ENCODE results near the gene HDAC9. TPM values are rescaled to one million over a fixed set of nuclear protein-coding genes. Genes with fewer than 3 reads are reported as not detected.

HDAC9 gene
- total RNA-seq, 1 experiment from 2014 or later, result 4.3 TPM

DNA sequence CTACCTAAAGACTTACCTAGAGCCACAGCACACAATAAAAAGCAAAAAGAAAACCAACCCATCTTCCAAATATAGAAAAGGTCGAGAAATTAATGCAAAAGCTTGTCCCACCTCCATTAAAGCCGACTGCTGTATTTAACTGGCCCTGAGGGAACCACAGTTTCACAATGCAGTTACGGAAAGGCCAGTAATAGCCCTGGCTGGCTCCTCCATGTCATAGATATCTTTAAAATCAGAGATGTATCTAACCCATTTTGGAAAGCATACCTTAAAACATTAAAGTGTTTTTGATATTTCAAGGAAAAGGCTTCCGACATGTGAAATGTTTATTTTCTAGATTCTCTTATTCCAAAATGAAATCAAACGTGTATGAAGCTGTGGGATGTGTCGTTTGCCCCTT lies 23.0 kb downstream of the HDAC9 start:
- CTCF ChIA-PET, result interaction anchor here (1.2 kb wide), 1 partner anchor 52 kb away, joined by 3 read pairs; no protein-coding TSS in a partner anchor
- ATAC-seq, result no peak
- BruUV-seq (replicated peaks), result no TSS peak

More for the DNA sequence above, 23.0 kb downstream of the HDAC9 start:
- Histone ChIP-seq H3K9ac (ENCODE audit: low read length) (no peak overlapping the region), H3K27me3 (ENCODE audit: insufficient read depth, low read length) (no peaks in the 10 kb centered on the region), H2AFZ (ENCODE audit: low read depth, low read length, poor library complexity, severe bottlenecking) (no peak overlapping the region), H3K9me3 (ENCODE audit: control insufficient read depth in 1 of 2, insufficient read depth in 1 of 2, low read depth in 1 of 2, low read length in 2 of 2) (no peaks in the 10 kb centered on the region), H3K27ac (ENCODE audit: low read depth, low read length) (no peak overlapping the region), H3K4me1 (ENCODE audit: control insufficient read depth in 1 of 2, insufficient read depth in 2 of 2, low read length in 2 of 2) (peaks cover 0 to 7% of the 10 kb centered on the region in 2 experiments; a peak in 1 of 4 replicates), H4K20me1 (ENCODE audit: insufficient read depth) (no peaks in the 10 kb centered on the region), H3K36me3 (ENCODE audit: control insufficient read depth in 1 of 2, insufficient read depth in 2 of 2, low read length in 2 of 2) (no peaks in the 10 kb centered on the region), H3K4me2 (ENCODE audit: low read length) (no peak overlapping the region), H3K79me2 (ENCODE audit: insufficient read depth, low read length) (no peaks in the 10 kb centered on the region), H3K4me3 (replicated peaks in 1 of 2; ENCODE audit: low read depth in 1 of 2, low read length in 2 of 2) (no peak overlapping the region), H3K9me2 (ENCODE audit: insufficient read depth) (no peaks in the 10 kb centered on the region)
- RAD21 ChIA-PET (ENCODE audit: low non-redundant PET in 1 of 2, low total read pairs in 2 of 2, uncharacterized antibody in 2 of 2, unreplicated experiment in 2 of 2), result no interaction called here
- POLR2A ChIA-PET, result no interaction called here
- DNase-seq (ENCODE audit: low read depth, low spot score), result no peak
- TF ChIP-seq, protein P1, sequence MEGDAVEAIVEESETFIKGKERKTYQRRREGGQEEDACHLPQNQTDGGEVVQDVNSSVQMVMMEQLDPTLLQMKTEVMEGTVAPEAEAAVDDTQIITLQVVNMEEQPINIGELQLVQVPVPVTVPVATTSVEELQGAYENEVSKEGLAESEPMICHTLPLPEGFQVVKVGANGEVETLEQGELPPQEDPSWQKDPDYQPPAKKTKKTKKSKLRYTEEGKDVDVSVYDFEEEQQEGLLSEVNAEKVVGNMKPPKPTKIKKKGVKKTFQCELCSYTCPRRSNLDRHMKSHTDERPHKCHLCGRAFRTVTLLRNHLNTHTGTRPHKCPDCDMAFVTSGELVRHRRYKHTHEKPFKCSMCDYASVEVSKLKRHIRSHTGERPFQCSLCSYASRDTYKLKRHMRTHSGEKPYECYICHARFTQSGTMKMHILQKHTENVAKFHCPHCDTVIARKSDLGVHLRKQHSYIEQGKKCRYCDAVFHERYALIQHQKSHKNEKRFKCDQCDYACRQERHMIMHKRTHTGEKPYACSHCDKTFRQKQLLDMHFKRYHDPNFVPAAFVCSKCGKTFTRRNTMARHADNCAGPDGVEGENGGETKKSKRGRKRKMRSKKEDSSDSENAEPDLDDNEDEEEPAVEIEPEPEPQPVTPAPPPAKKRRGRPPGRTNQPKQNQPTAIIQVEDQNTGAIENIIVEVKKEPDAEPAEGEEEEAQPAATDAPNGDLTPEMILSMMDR (IDR thresholded peaks at IDR 0.05 in 2 of 3, conservative IDR thresholded peaks at IDR 0.05 in 1 of 3; ENCODE audit: borderline replicate concordance in 1 of 3, insufficient read depth in 1 of 3, low read depth in 2 of 3, low read length in 2 of 3), result no peak
- TF ChIP-seq, protein P2, sequence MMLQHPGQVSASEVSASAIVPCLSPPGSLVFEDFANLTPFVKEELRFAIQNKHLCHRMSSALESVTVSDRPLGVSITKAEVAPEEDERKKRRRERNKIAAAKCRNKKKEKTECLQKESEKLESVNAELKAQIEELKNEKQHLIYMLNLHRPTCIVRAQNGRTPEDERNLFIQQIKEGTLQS (IDR thresholded peaks at IDR 0.05), result no peak
- TF ChIP-seq, protein P3, sequence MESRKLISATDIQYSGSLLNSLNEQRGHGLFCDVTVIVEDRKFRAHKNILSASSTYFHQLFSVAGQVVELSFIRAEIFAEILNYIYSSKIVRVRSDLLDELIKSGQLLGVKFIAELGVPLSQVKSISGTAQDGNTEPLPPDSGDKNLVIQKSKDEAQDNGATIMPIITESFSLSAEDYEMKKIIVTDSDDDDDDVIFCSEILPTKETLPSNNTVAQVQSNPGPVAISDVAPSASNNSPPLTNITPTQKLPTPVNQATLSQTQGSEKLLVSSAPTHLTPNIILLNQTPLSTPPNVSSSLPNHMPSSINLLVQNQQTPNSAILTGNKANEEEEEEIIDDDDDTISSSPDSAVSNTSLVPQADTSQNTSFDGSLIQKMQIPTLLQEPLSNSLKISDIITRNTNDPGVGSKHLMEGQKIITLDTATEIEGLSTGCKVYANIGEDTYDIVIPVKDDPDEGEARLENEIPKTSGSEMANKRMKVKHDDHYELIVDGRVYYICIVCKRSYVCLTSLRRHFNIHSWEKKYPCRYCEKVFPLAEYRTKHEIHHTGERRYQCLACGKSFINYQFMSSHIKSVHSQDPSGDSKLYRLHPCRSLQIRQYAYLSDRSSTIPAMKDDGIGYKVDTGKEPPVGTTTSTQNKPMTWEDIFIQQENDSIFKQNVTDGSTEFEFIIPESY (IDR thresholded peaks at IDR 0.05; ENCODE audit: extremely low read depth, insufficient replicate concordance, low read length), result no peak
- no peak for TF ChIP-seq CEBPB (IDR thresholded peaks at IDR 0.05; ENCODE audit: low read depth)
- no peak for TF ChIP-seq EZH2phosphoT487 (IDR thresholded peaks at IDR 0.05; ENCODE audit: borderline replicate concordance)
- no peak for TF ChIP-seq POLR2A (IDR thresholded peaks at IDR 0.05; ENCODE audit: borderline replicate concordance, extremely low read depth, insufficient read depth, insufficient read length)
- TF ChIP-seq JUND (IDR thresholded peaks at IDR 0.05), result no peak
- TF ChIP-seq, protein P4, sequence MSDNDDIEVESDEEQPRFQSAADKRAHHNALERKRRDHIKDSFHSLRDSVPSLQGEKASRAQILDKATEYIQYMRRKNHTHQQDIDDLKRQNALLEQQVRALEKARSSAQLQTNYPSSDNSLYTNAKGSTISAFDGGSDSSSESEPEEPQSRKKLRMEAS (IDR thresholded peaks at IDR 0.05), result no peak
- TF ChIP-seq RAD21 (IDR thresholded peaks at IDR 0.05; ENCODE audit: low read depth), result no peak
- TF ChIP-seq SRF (IDR thresholded peaks at IDR 0.05; ENCODE audit: low read depth), result no peak
- TF ChIP-seq EGR1 (IDR thresholded peaks at IDR 0.05; ENCODE audit: low read depth), result no peak
- TF ChIP-seq TCF7L2 (IDR thresholded peaks at IDR 0.05; ENCODE audit: borderline replicate concordance, extremely low read depth, insufficient read depth, insufficient read length), result no peak
- no peak for TF ChIP-seq ZNF274 (IDR thresholded peaks at IDR 0.05; ENCODE audit: low read depth, low read length)
- no peak for TF ChIP-seq ZFX (IDR thresholded peaks at IDR 0.05)
- TF ChIP-seq EZH2 (IDR thresholded peaks at IDR 0.05), result no peak
- no peak for TF ChIP-seq FOSL1 (IDR thresholded peaks at IDR 0.05; ENCODE audit: low read depth)
- no peak for TF ChIP-seq SP1 (IDR thresholded peaks at IDR 0.05; ENCODE audit: low read depth)
- TF ChIP-seq SIN3A (IDR thresholded peaks at IDR 0.05; ENCODE audit: low read depth), result no peak
- no peak for TF ChIP-seq POLR2AphosphoS5 (IDR thresholded peaks at IDR 0.05; ENCODE audit: low read depth, low read length)
- TF ChIP-seq ELF1 (IDR thresholded peaks at IDR 0.05; ENCODE audit: borderline replicate concordance, low read depth), result no peak
- intact Hi-C loops (cut with micrococcal nuclease), result no loop called here
